ENCODE results near the gene IZUMO2. TPM values are rescaled to one million over a fixed set of nuclear protein-coding genes. Genes with fewer than 3 reads are reported as not detected.
A peak's percentile ranks its signal among the peaks of the same experiment; 100 is the strongest.

The IZUMO2 gene
- total and polyA plus RNA-seq, 9 of the 15 experiments (the other 6 are each of a cell fraction or from before 2014, with no cell fraction given) = not detected

GRCh38 chr19:50148528-50148927, 14.6 kb downstream of the IZUMO2 start:
- Histone ChIP-seq H4K20me1 (replicated peaks; ENCODE audit: control insufficient read depth, insufficient read depth, low read length) (no peaks in the 10 kb centered on the region), H3K79me2 (ENCODE audit: control insufficient read depth, insufficient read depth, low read length) (no peaks in the 10 kb centered on the region), H3K4me1 (replicated peaks in 1 of 2; ENCODE audit: control insufficient read depth in 2 of 2, insufficient read depth in 2 of 2, low read length in 2 of 2) (peaks cover 0 to 7% of the 10 kb centered on the region in 2 experiments; a peak in 2 of 5 replicates), H3K4me2 (ENCODE audit: insufficient read depth, low read length) (peak overlapping the region; percentile 82), H3K9me1 (ENCODE audit: control insufficient read depth, insufficient read depth, low read length) (no peaks in the 10 kb centered on the region), H3K36me3 (ENCODE audit: control insufficient read depth, insufficient read depth, low read length) (no peaks in the 10 kb centered on the region), H3K27ac (ENCODE audit: extremely low read depth, low read depth, low read length) (no peak overlapping the region), H2AFZ (ENCODE audit: low read depth, low read length) (no peak overlapping the region), H3K9me3 (replicated peaks; ENCODE audit: control insufficient read depth, insufficient read depth, low read depth, low read length) (0 out of 2 replicates have a peak, but pooled peaks cover 2% of the 10 kb centered on the region), H3K4me3 (no peak overlapping the region), H3K9ac (ENCODE audit: insufficient read depth in 1 of 2, low read depth in 2 of 2, low read length in 2 of 2) (no peak overlapping the region), H3K27me3 (ENCODE audit: control insufficient read depth in 2 of 2, insufficient read depth in 2 of 2, low read length in 2 of 2) (peaks cover 2 to 11% of the 10 kb centered on the region in 2 experiments; a peak in 1 of 5 replicates)
- DNase-seq (ENCODE audit: extremely low read depth in 1 of 4, low spot score in 3 of 4) (no peak), ATAC-seq (no peak), FAIRE-seq (no peak)
- intact Hi-C loops (cut with micrococcal nuclease) (no loop called here), in situ Hi-C loops (cut with MboI) (no loop called here)
- BruUV-seq (replicated peaks) = no TSS peak
- ChIA-PET POLR2A (interaction anchor here (0.8 to 1.0 kb wide), 2 partner anchors 181 to 656 kb away, joined by 3 read pairs; partner anchors contain the start of gene KCNC3), CTCF (ENCODE audit: low intra/inter-chr PET ratio) (interaction anchor here (1.0 to 1.5 kb wide), 2 partner anchors 179 to 202 kb away, joined by 4 to 5 read pairs; no protein-coding TSS in a partner anchor)
- TF ChIP-seq CEBPG (CRISPR knock-in tag; IDR thresholded peaks at IDR 0.05) (no peak), CEBPG (tag; conservative IDR thresholded peaks at IDR 0.05 in 1 of 2, IDR thresholded peaks at IDR 0.05 in 1 of 2) (peak in 1 of 2 experiments; percentile 36; a peak in 1 of 4 replicates), ZNF143 (CRISPR knock-in tag; IDR thresholded peaks at IDR 0.05) (peak; percentile 70; the same call in 1 of the 2 replicates), EP300 (IDR thresholded peaks at IDR 0.05; ENCODE audit: low read length) (no peak), ZBTB1 (CRISPR knock-in tag; IDR thresholded peaks at IDR 0.05; ENCODE audit: borderline replicate concordance, low read depth) (no peak), CTCFL (IDR thresholded peaks at IDR 0.05; ENCODE audit: borderline replicate concordance, insufficient read depth, low read depth, low read length, poor library complexity, severe bottlenecking) (no peak), IRF2 (CRISPR knock-in tag; IDR thresholded peaks at IDR 0.05) (no peak), TRIM24 (IDR thresholded peaks at IDR 0.05) (peak in 1 of 2 experiments; percentile 33; a peak in 1 of 4 replicates), DACH1 (IDR thresholded peaks at IDR 0.05; ENCODE audit: partially characterized antibody) (no peak), ATF1 (CRISPR knock-in tag; IDR thresholded peaks at IDR 0.05) (no peak), ATF1 (tag; IDR thresholded peaks at IDR 0.05) (no peak), E2F5 (CRISPR knock-in tag; IDR thresholded peaks at IDR 0.05) (no peak), ZNF253 (CRISPR knock-in tag; conservative IDR thresholded peaks at IDR 0.05) (no peak), HMGN3 (IDR thresholded peaks at IDR 0.05; ENCODE audit: borderline replicate concordance, extremely low read depth, insufficient read length, low read depth, low read length) (no peak), HLTF (IDR thresholded peaks at IDR 0.05) (no peak), ZNF584 (CRISPR knock-in tag; IDR thresholded peaks at IDR 0.05; ENCODE audit: low read depth) (0 out of 2 replicates have a peak, but pooled peaks have one; percentile 5), CBX3 (IDR thresholded peaks at IDR 0.05; ENCODE audit: borderline replicate concordance in 1 of 2, low read length in 2 of 2) (0 out of 3 replicates have a peak, but pooled peaks of 1 of the 2 experiments have one; percentile 6), ZNF324 (CRISPR knock-in tag; IDR thresholded peaks at IDR 0.05) (peak; percentile 88), ZBED1 (IDR thresholded peaks at IDR 0.05) (no peak), SMARCA4 (IDR thresholded peaks at IDR 0.05) (no peak), ETS1 (conservative IDR thresholded peaks at IDR 0.05; ENCODE audit: control insufficient read depth, low read depth, low read length) (no peak)
